GDM1 (cell line): ENCODE data around the gene ELL.

Experiments
- DNase-seq: peaks from one replicate; lab custom pipeline; 2025; lab: John Stamatoyannopoulos, UW

Gene ELL

DNA sequence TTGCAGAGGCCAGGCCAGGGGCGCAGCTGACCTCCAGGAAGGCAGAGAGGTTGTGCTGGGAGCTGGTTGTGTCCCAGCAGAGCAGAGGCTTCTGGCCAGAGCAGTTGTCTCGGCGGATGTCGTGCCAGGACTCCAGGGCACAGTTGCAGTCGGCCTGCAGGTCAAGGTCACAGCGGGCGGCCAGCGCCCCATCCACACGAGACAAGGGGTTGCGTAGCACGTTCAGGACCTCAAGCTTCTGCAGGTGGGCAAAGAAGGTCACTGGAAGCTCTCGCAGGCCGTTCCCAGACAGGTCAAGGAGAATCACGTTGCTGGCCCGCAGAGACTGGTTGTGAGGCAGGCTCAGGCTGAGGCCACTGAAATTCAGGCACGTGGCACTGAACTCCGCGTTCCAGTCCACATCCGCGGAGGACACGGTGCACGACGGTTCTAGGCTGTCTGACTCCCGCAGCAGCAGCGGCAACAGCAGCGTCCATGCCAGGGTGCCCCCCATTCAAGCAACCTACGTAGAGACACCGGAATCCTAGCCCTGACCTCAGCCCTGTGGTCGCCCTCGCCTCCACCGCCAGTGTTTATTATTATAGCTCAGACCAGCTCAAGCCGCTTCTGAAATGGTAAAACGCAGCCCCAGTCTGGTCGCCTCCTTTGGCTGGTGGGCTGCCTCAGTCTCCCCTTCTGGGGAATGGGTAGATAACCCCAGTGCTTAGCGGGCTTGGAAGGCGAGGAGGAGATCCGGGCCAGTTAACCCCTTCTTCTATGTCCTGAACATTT is 125.2 kb downstream of the ELL start:
- DNase-seq = no peak

DNA sequence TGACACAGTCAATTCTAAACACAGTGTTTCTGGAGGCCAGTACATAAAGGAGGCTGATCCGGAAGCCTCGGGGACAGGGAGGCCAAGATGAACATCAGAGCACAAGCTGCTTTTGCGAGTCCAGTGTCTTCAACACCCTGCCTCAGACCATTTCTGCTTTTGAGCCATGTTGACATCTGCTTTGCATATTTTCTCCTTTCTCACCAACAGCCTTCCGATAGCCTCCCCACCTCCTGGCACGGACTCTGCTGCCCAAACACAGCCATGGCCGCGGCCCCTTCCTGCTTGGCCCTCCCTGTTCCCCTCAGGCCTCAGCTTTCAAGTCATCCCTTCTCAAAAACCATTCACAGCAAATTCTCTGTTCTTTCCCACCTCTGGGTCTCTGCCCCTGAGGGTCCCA is 128.0 kb downstream of the ELL start:
- DNase-seq = no peak

DNA sequence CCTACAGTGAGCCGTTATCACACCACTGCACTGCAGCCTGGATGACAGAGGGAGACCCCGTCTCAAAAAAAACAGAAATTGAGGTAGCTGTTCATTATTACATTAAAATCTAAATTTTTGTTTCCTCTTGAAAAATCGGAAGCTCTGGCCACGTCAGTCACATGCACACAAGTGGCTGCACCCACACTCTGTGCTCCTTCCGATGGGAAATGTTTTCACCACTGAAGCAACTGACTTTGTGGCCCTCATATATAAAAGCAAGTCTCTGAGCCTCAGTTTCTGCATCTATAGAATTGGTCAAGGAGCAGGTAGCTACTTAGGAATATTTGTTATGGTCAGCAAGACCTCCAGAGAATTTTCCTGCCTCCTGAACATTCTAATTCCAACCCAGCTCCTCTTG is 128.9 kb downstream of the ELL start:
- no peak for DNase-seq
